Measurements from ENCODE around the gene BEAN1.

- TF ChIP-seq, protein P1, sequence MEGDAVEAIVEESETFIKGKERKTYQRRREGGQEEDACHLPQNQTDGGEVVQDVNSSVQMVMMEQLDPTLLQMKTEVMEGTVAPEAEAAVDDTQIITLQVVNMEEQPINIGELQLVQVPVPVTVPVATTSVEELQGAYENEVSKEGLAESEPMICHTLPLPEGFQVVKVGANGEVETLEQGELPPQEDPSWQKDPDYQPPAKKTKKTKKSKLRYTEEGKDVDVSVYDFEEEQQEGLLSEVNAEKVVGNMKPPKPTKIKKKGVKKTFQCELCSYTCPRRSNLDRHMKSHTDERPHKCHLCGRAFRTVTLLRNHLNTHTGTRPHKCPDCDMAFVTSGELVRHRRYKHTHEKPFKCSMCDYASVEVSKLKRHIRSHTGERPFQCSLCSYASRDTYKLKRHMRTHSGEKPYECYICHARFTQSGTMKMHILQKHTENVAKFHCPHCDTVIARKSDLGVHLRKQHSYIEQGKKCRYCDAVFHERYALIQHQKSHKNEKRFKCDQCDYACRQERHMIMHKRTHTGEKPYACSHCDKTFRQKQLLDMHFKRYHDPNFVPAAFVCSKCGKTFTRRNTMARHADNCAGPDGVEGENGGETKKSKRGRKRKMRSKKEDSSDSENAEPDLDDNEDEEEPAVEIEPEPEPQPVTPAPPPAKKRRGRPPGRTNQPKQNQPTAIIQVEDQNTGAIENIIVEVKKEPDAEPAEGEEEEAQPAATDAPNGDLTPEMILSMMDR (IDR thresholded peaks at IDR 0.05), result no peak
- TF ChIP-seq POLR2A (IDR thresholded peaks at IDR 0.05), result no peak
Observed at GRCh38 chr16:66399930-66400329, 27.2 kb upstream of the BEAN1 start.

Data from Peyer's patch (tissue), 4 donors.